GM23338 (cell line): Measurements from ENCODE around the gene ZNF532.

Source experiments
- CREB1 ChIP-seq: fragments of 250-450 bp; sonication (Bioruptor Pico); IDR thresholded peaks from 2 replicates; pipeline ENCODE4 v1.5.0; 2020; ENCODE audit warnings: low read depth, mild to moderate bottlenecking, moderate library complexity
- EZH2 ChIP-seq: fragments of 200-600 bp; sonication (generic); IDR thresholded peaks from one replicate; pipeline ENCODE4 v1.8.0; 2017; ENCODE audit warnings: antibody characterized with exemption, mild to moderate bottlenecking, low read depth; ENCODE audit not compliant: unreplicated experiment
- EZH2phosphoT487 ChIP-seq: fragments of 200-600 bp; sonication (generic); IDR thresholded peaks from one replicate; pipeline ENCODE4 v1.8.1; 2018; ENCODE audit warnings: antibody characterized with exemption; ENCODE audit not compliant: unreplicated experiment
- JUNB ChIP-seq: IDR thresholded peaks from one replicate; pipeline ENCODE4 v1.6.1; 2016; ENCODE audit warnings: antibody characterized with exemption; ENCODE audit not compliant: unreplicated experiment
- NANOG ChIP-seq: IDR thresholded peaks from 2 replicates; pipeline ENCODE4 v1.6.1; 2016; ENCODE audit warnings: antibody characterized with exemption, borderline replicate concordance
- POLR2AphosphoS5 ChIP-seq: IDR thresholded peaks from 2 replicates; pipeline ENCODE4 v1.6.1; 2016; ENCODE audit warnings: antibody characterized with exemption, low read depth
- ZNF114 ChIP-seq: fragments of 250-450 bp; sonication (Bioruptor Pico); IDR thresholded peaks from 2 replicates; pipeline ENCODE4 v1.5.0; 2020; ENCODE audit warnings: mild to moderate bottlenecking, moderate library complexity
- TF ChIP-seq, protein P1 (sequence below), 2 experiments: fragments of 200-600 bp in 1 of 2; sonication (generic) in 1 of 2; conservative IDR thresholded peaks; 2 replicates each; pipeline versions ENCODE4 v1.5.1 to v1.6.1; 2016 to 2017; ENCODE audit warnings: antibody characterized with exemption in 2 of 2, low read depth in 2 of 2, mild to moderate bottlenecking in 2 of 2, moderate library complexity in 1 of 2
- TF ChIP-seq, protein P2 (sequence below): IDR thresholded peaks from one replicate; pipeline ENCODE4 v1.6.1; 2018; ENCODE audit warnings: antibody characterized with exemption; ENCODE audit not compliant: unreplicated experiment
- TF ChIP-seq, protein P3 (sequence below): IDR thresholded peaks from 2 replicates; pipeline ENCODE4 v1.6.1; 2016; ENCODE audit warnings: antibody characterized with exemption

DNA sequence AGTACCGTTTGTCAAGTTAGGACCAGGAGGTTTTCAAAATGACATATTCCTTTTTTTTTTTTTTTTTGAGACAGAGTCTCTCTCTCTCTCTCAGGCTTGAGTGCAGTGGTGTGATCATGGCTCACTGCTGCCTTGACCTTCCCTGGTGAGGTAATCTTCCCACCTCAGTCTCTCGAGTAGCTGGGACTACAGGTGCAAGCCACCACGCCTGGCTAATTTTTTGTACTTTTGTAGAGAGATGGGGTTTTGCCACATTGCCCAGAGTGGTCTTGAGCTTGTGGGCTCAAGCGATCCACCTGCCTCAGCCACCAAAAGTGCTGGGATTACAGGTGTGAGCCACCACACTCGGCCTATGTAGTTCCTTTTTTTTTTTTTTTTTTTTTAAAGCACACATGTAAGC is 147.1 kb downstream of the ZNF532 start:
- TF ChIP-seq, protein P1, sequence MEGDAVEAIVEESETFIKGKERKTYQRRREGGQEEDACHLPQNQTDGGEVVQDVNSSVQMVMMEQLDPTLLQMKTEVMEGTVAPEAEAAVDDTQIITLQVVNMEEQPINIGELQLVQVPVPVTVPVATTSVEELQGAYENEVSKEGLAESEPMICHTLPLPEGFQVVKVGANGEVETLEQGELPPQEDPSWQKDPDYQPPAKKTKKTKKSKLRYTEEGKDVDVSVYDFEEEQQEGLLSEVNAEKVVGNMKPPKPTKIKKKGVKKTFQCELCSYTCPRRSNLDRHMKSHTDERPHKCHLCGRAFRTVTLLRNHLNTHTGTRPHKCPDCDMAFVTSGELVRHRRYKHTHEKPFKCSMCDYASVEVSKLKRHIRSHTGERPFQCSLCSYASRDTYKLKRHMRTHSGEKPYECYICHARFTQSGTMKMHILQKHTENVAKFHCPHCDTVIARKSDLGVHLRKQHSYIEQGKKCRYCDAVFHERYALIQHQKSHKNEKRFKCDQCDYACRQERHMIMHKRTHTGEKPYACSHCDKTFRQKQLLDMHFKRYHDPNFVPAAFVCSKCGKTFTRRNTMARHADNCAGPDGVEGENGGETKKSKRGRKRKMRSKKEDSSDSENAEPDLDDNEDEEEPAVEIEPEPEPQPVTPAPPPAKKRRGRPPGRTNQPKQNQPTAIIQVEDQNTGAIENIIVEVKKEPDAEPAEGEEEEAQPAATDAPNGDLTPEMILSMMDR (conservative IDR thresholded peaks at IDR 0.05; ENCODE audit: low read depth in 2 of 2): no peak
- no peak for TF ChIP-seq EZH2phosphoT487
- no peak for TF ChIP-seq EZH2
- no peak for TF ChIP-seq JUNB
- TF ChIP-seq, protein P2, sequence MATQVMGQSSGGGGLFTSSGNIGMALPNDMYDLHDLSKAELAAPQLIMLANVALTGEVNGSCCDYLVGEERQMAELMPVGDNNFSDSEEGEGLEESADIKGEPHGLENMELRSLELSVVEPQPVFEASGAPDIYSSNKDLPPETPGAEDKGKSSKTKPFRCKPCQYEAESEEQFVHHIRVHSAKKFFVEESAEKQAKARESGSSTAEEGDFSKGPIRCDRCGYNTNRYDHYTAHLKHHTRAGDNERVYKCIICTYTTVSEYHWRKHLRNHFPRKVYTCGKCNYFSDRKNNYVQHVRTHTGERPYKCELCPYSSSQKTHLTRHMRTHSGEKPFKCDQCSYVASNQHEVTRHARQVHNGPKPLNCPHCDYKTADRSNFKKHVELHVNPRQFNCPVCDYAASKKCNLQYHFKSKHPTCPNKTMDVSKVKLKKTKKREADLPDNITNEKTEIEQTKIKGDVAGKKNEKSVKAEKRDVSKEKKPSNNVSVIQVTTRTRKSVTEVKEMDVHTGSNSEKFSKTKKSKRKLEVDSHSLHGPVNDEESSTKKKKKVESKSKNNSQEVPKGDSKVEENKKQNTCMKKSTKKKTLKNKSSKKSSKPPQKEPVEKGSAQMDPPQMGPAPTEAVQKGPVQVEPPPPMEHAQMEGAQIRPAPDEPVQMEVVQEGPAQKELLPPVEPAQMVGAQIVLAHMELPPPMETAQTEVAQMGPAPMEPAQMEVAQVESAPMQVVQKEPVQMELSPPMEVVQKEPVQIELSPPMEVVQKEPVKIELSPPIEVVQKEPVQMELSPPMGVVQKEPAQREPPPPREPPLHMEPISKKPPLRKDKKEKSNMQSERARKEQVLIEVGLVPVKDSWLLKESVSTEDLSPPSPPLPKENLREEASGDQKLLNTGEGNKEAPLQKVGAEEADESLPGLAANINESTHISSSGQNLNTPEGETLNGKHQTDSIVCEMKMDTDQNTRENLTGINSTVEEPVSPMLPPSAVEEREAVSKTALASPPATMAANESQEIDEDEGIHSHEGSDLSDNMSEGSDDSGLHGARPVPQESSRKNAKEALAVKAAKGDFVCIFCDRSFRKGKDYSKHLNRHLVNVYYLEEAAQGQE: no peak
- TF ChIP-seq, protein P3, sequence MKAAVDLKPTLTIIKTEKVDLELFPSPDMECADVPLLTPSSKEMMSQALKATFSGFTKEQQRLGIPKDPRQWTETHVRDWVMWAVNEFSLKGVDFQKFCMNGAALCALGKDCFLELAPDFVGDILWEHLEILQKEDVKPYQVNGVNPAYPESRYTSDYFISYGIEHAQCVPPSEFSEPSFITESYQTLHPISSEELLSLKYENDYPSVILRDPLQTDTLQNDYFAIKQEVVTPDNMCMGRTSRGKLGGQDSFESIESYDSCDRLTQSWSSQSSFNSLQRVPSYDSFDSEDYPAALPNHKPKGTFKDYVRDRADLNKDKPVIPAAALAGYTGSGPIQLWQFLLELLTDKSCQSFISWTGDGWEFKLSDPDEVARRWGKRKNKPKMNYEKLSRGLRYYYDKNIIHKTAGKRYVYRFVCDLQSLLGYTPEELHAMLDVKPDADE: no peak
- TF ChIP-seq POLR2AphosphoS5: no peak
- no peak for TF ChIP-seq NANOG
- TF ChIP-seq ZNF114 (CRISPR knock-in tag): no peak
- TF ChIP-seq CREB1 (CRISPR knock-in tag): no peak
